HG03039 (cell line): ENCODE results near the gene APOBEC3C.
"Not testable (repeated sequence)": the region's sequence is repeated elsewhere in the genome, so short reads cannot be mapped to it uniquely, and the experiment has no call there.

Experiments used
- ATAC-seq: cut with Tn5 transposase; IDR thresholded peaks from one replicate; pipeline ENCODE4 v1.9.1; 2021; ENCODE audit warnings: mild to moderate bottlenecking, moderate library complexity; ENCODE audit not compliant: unreplicated experiment

Gene APOBEC3C

GRCh38 chr22:39055658-39056057, 41.6 kb downstream of the APOBEC3C start:
- no peak for ATAC-seq

DNA sequence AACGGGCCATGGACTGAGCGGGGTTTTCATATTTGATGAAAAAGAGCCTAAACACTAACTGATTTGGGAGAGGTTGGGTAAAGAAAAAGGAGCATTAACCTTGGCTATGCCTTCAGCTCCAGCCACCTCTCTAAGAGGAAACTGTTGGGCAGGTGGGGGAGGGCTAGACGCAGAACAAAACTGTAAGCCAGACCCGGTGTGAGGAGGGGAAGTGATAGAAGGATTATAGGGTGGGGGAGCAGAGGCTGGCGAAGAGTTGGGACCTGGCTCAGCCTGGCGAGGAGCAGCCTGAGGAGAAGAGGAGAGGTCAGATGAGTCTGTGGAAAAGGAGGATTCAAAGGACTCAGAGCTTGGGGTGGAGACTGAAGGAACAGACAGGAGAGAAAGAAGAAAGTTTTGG, 47.2 kb downstream of the APOBEC3C start:
- not testable (repeated sequence) for ATAC-seq

- not testable (repeated sequence) for ATAC-seq
Observed at GRCh38 chr22:39061951-39062350, 47.9 kb downstream of the APOBEC3C start.

GRCh38 chr22:39063904-39064303, 49.8 kb downstream of the APOBEC3C start:
- not testable (repeated sequence) for ATAC-seq

- ATAC-seq = not testable (repeated sequence)
Observed at GRCh38 chr22:39066442-39067276, 52.6 kb downstream of the APOBEC3C start.

GRCh38 chr22:39068033-39068785, 54.2 kb downstream of the APOBEC3C start:
- no peak for ATAC-seq
